Airway epithelial cell (primary cell): ENCODE measurements around the gene ZBTB8B. TPM values are rescaled to one million over a fixed set of nuclear protein-coding genes. Genes with fewer than 3 reads are reported as not detected.

Source experiments
- total RNA-seq: library from RNA; depleted of rRNA; stranded (reverse); fragments of >200 nt; gene quantifications from 2 replicates; pipeline ENCODE4 v1.2.3, GENCODE V29; 2015

The ZBTB8B gene
- under 0.01 TPM in 1 of 2 replicates, not detected in the other for total RNA-seq

DNA sequence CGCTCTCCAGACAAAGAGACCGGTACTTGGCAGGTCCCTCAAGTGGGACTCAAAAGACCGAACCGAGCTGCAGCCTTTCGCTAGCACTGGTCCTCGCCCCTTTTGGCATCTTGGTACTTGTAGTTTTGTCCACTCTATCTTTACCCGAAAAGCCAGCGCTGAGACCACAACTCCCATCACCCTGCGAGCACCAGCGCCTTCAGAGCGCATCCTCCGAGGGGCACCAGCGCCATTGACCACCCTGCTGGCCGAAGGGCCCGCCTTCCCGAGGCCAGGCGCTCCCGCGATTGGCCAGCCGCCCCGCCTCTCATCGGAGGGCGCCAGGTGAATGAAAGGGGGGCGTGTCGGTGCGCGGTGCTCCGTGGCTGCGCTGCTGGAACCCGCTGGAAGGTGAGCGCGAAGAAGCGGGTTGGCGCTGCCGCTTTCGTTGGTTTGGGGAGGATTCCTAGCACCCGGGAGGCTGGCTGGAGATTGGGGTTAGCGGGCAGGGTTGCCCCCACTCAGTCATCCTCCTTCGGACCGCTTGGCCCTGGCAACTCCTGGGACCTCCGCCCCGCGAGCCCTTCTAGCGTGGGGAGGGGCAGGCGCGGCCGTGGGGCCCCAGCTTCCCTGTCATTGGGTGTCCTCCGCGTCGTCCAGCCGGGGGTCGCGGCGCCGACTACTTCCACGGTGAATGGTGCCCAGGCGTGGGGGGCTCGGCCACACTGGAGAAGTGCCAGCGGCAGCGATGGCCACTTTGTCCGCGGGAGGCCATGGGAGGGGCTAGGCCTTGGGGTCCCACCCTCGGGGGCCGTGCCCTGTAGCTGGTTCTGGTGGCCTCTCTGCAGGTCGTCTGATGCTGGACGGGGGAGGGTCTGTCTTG lies at the start of gene ZBTB8B:
Gene ZBTB8B (plus strand): TSS at position 357 of the 862 bp plus-strand sequence. CDS start 5,553 bp downstream, outside the sequence.

Other genes starting within 250 kb of the ZBTB8B start
- 14.5 and 15.7 TPM in 2 replicates for gene TMEM234, start 242.7 kb upstream of the ZBTB8B start, total RNA-seq
- gene EIF3I, start 242.7 kb upstream of the ZBTB8B start, total RNA-seq = 355 and 383 TPM in 2 replicates
- not detected in 2 replicates for gene FAM167B, start 217.8 kb upstream of the ZBTB8B start, total RNA-seq
- 0.37 and 2.5 TPM in 2 replicates for gene LCK, start 213.8 kb upstream of the ZBTB8B start, total RNA-seq
- 94.7 and 102 TPM in 2 replicates for gene HDAC1, start 173.0 kb upstream of the ZBTB8B start, total RNA-seq
- 59.5 and 75.3 TPM in 2 replicates for gene MARCKSL1, start 128.8 kb upstream of the ZBTB8B start, total RNA-seq
- gene FAM229A, start 102.6 kb upstream of the ZBTB8B start, total RNA-seq = 0.78 and 1.3 TPM in 2 replicates
- 0.21 TPM in 1 of 2 replicates, not detected in the other for gene TSSK3, start 102.5 kb upstream of the ZBTB8B start, total RNA-seq
- gene BSDC1, start 70.6 kb upstream of the ZBTB8B start, total RNA-seq = 41.3 and 45.7 TPM in 2 replicates
- 3.8 and 5.3 TPM in 2 replicates for gene ZBTB8A, start 74.4 kb downstream of the ZBTB8B start, total RNA-seq
- 40.4 and 40.8 TPM in 2 replicates for gene ZBTB8OS, start 185.5 kb downstream of the ZBTB8B start, total RNA-seq
- gene RBBP4, start 186.1 kb downstream of the ZBTB8B start, total RNA-seq = 94.2 and 139 TPM in 2 replicates
- gene SYNC, start 237.7 kb downstream of the ZBTB8B start, total RNA-seq = 6.7 and 8.7 TPM in 2 replicates